ENCODE data around the gene C3orf20. TPM values are rescaled to one million over a fixed set of nuclear protein-coding genes. Genes with fewer than 3 reads are reported as not detected.
A peak's percentile ranks its signal among the peaks of the same experiment; 100 is the strongest.

C3orf20 gene
- total and polyA plus RNA-seq, 7 donors: 0.03 to 0.16 TPM; not detected in 5

- 89 to 92% methylated on average over 6 of the region's 6 CpGs for WGBS, 2 donors
Measured at GRCh38 chr3:14633417-14633816, 41.5 kb upstream of the C3orf20 start.

GRCh38 chr3:14633819-14634424 lies 41.0 kb upstream of the C3orf20 start:
- intact Hi-C loops (cut with DNase I): no loop called here
- Histone ChIP-seq H3K4me1 (no peaks in the 10 kb centered on the region), H3K9me3 (no peaks in the 10 kb centered on the region), H3K27me3 (peaks cover 0 to 19% (median 0%) of the 10 kb centered on the region in 3 donors), H3K36me3 (no peaks in the 10 kb centered on the region), H3K4me3 (no peak overlapping the region), H3K27ac (no peak overlapping the region)
- DNase-seq: no peak
- TF ChIP-seq CTCF (IDR thresholded peaks at IDR 0.05) (peak in 2 of 4 experiments; percentile 14 to 43), EP300 (IDR thresholded peaks at IDR 0.05) (no peak), POLR2A (IDR thresholded peaks at IDR 0.05) (no peak)
- 44 to 49% methylated on average over 8 of the region's 8 CpGs for WGBS, 2 donors

More at GRCh38 chr3:14633417-14633816, 41.5 kb upstream of the C3orf20 start:
- Histone ChIP-seq H3K9me3 (no peaks in the 10 kb centered on the region), H3K27ac (no peak overlapping the region), H3K36me3 (no peaks in the 10 kb centered on the region), H3K4me1 (no peaks in the 10 kb centered on the region), H3K4me3 (no peak overlapping the region), H3K27me3 (peaks cover 0 to 14% (median 0%) of the 10 kb centered on the region in 3 donors)
- intact Hi-C loops (cut with DNase I): no loop called here
- DNase-seq: no peak
- TF ChIP-seq EP300 (IDR thresholded peaks at IDR 0.05) (no peak), POLR2A (IDR thresholded peaks at IDR 0.05) (no peak), POLR2AphosphoS5 (IDR thresholded peaks at IDR 0.05) (no peak), CTCF (IDR thresholded peaks at IDR 0.05) (no peak)

- intact Hi-C loops (cut with DNase I): no loop called here
- H3K4me3 ChIP-seq: no peak overlapping the region
- TF ChIP-seq CTCF (IDR thresholded peaks at IDR 0.05) (no peak), EP300 (IDR thresholded peaks at IDR 0.05) (no peak), POLR2A (IDR thresholded peaks at IDR 0.05) (no peak), POLR2AphosphoS5 (IDR thresholded peaks at IDR 0.05) (no peak)
- no peaks in the 10 kb centered on the region for H3K9me3 ChIP-seq
- WGBS, 2 donors: 34 to 70% methylated on average over 4 of the region's 4 CpGs
- DNase-seq: no peak
- H3K4me1 ChIP-seq: no peaks in the 10 kb centered on the region
- no peaks in the 10 kb centered on the region for H3K36me3 ChIP-seq
- H3K27ac ChIP-seq: no peak overlapping the region
- H3K27me3 ChIP-seq: peaks cover 0 to 29% (median 0%) of the 10 kb centered on the region in 3 donors
Measured at GRCh38 chr3:14634763-14635400, 40.1 kb upstream of the C3orf20 start.

GRCh38 chr3:14636496-14637087 lies 38.3 kb upstream of the C3orf20 start:
- TF ChIP-seq EP300 (IDR thresholded peaks at IDR 0.05) (no peak), CTCF (IDR thresholded peaks at IDR 0.05) (no peak), POLR2AphosphoS5 (IDR thresholded peaks at IDR 0.05) (no peak), POLR2A (IDR thresholded peaks at IDR 0.05) (no peak)
- 80 to 95% methylated on average over 4 of the region's 4 CpGs for WGBS, 2 donors

More at GRCh38 chr3:14636496-14637087, 38.3 kb upstream of the C3orf20 start:
- H3K36me3 ChIP-seq: no peaks in the 10 kb centered on the region
- intact Hi-C loops (cut with DNase I): no loop called here
- H3K27me3 ChIP-seq: peaks cover 0 to 46% (median 0%) of the 10 kb centered on the region in 3 donors
- H3K27ac ChIP-seq: no peak overlapping the region
- no peak overlapping the region for H3K4me3 ChIP-seq
- H3K9me3 ChIP-seq: no peaks in the 10 kb centered on the region
- DNase-seq: no peak
- no peaks in the 10 kb centered on the region for H3K4me1 ChIP-seq

All from sigmoid colon (tissue), 7 donors.